MM.1S (cell line): ENCODE measurements around the gene R3HDM1.
"Not testable (repeated sequence)": the region's sequence is repeated elsewhere in the genome, so short reads cannot be mapped to it uniquely, and the experiment has no call there.

Experiments used
- DNase-seq: peaks from one replicate; pipeline ENCODE4 v3.0.0-alpha.2; 2015
- H2AFZ ChIP-seq: fragments of 300-600 bp; sonication (generic); 2 replicates; pipeline ENCODE4 v1.6.0; 2016; ENCODE audit warnings: antibody characterized with exemption, low read length
- H3F3A ChIP-seq: fragments of 300-600 bp; sonication (generic); 2 replicates; pipeline ENCODE4 v1.6.1; 2016; ENCODE audit warnings: mild to moderate bottlenecking, antibody characterized with exemption, low read length, moderate library complexity, mixed read lengths; ENCODE audit not compliant: insufficient read depth
- H3K27ac ChIP-seq: fragments of 300-600 bp; sonication (generic); 2 replicates; pipeline ENCODE4 v1.5.1; 2016; ENCODE audit warnings: mild to moderate bottlenecking, low read length
- H3K27me3 ChIP-seq: fragments of 300-600 bp; sonication (generic); replicated peaks from 2 replicates; pipeline ENCODE4 v1.6.0; 2016; ENCODE audit warnings: low read length; ENCODE audit not compliant: insufficient read depth
- H3K36me3 ChIP-seq: fragments of 300-600 bp; sonication (generic); replicated peaks from 2 replicates; pipeline ENCODE4 v1.6.1; 2016; ENCODE audit warnings: mild to moderate bottlenecking, low read length, mixed read lengths; ENCODE audit not compliant: insufficient read depth
- H3K4me1 ChIP-seq: fragments of 300-600 bp; sonication (generic); 2 replicates; pipeline ENCODE4 v1.6.1; 2016; ENCODE audit warnings: low read length, mixed read lengths
- H3K4me2 ChIP-seq: fragments of 300-600 bp; sonication (generic); 2 replicates; pipeline ENCODE4 v1.6.0; 2016; ENCODE audit warnings: low read depth, low read length
- H3K4me3 ChIP-seq: fragments of 300-600 bp; sonication (generic); 2 replicates; pipeline ENCODE4 v1.5.1; 2016; ENCODE audit warnings: low read length, mixed read lengths
- H3K79me2 ChIP-seq: fragments of 300-600 bp; sonication (generic); 2 replicates; pipeline ENCODE4 v1.6.1; 2016; ENCODE audit warnings: mixed run types, low read length, mixed read lengths
- H3K9ac ChIP-seq: fragments of 300-600 bp; sonication (generic); 2 replicates; pipeline ENCODE4 v1.6.1; 2016; ENCODE audit warnings: low read length, mixed read lengths
- H3K9me2 ChIP-seq: fragments of 300-600 bp; sonication (generic); replicated peaks from 2 replicates; pipeline ENCODE4 v1.6.1; 2016; ENCODE audit warnings: mild to moderate bottlenecking, low read length, mixed read lengths; ENCODE audit not compliant: insufficient read depth
- H3K9me3 ChIP-seq: fragments of 300-600 bp; sonication (generic); replicated peaks from 2 replicates; pipeline ENCODE4 v1.6.1; 2016; ENCODE audit warnings: mild to moderate bottlenecking, low read length, mixed read lengths; ENCODE audit not compliant: insufficient read depth
- H4K20me1 ChIP-seq: fragments of 300-600 bp; sonication (generic); 2 replicates; pipeline ENCODE4 v1.6.1; 2016; ENCODE audit warnings: mild to moderate bottlenecking, low read length, moderate library complexity, mixed read lengths; ENCODE audit not compliant: insufficient read depth
- CTCF ChIP-seq: fragments of 300-600 bp; sonication (generic); IDR thresholded peaks from 2 replicates; pipeline ENCODE4 v1.5.1; 2016; ENCODE audit warnings: antibody characterized with exemption, low read length, mixed read lengths
- EZH2 ChIP-seq: fragments of 300-600 bp; sonication (generic); optimal IDR thresholded peaks from 2 replicates; pipeline ENCODE3; 2017; ENCODE audit warnings: low read depth, mild to moderate bottlenecking, antibody characterized with exemption, low read length, mixed read lengths
- EZH2phosphoT487 ChIP-seq: fragments of 300-600 bp; sonication (generic); IDR thresholded peaks from 2 replicates; pipeline ENCODE4 v1.6.1; 2018; ENCODE audit warnings: antibody characterized with exemption, low read length

The R3HDM1 gene

GRCh38 chr2:135494503-135494902 lies 36.8 kb upstream of the R3HDM1 start:
- no peaks in the 10 kb centered on the region for H3K27me3 ChIP-seq
- no peak overlapping the region for H3K27ac ChIP-seq
- no peaks in the 10 kb centered on the region for H3K79me2 ChIP-seq
- H3K9me3 ChIP-seq = no peaks in the 10 kb centered on the region
- H3K36me3 ChIP-seq = no peaks in the 10 kb centered on the region
- H3F3A ChIP-seq = no peaks in the 10 kb centered on the region
- H3K4me3 ChIP-seq = no peak overlapping the region
- no peaks in the 10 kb centered on the region for H3K9me2 ChIP-seq
- H3K4me2 ChIP-seq = no peak overlapping the region
- H3K9ac ChIP-seq = no peak overlapping the region
- DNase-seq = no peak
- no peaks in the 10 kb centered on the region for H4K20me1 ChIP-seq
- H2AFZ ChIP-seq = no peak overlapping the region
- H3K4me1 ChIP-seq = no peaks in the 10 kb centered on the region
- TF ChIP-seq EZH2 (no peak), CTCF (no peak), EZH2phosphoT487 (no peak)

- H2AFZ ChIP-seq = no peak overlapping the region
- H3K36me3 ChIP-seq = no peaks in the 10 kb centered on the region
- H3K9ac ChIP-seq = no peak overlapping the region
- no peak for DNase-seq
- H3K27ac ChIP-seq = no peak overlapping the region
- H3K27me3 ChIP-seq = no peaks in the 10 kb centered on the region
- no peak overlapping the region for H3K4me3 ChIP-seq
- no peaks in the 10 kb centered on the region for H3F3A ChIP-seq
- TF ChIP-seq CTCF (no peak), EZH2 (no peak), EZH2phosphoT487 (no peak)
- no peaks in the 10 kb centered on the region for H3K9me3 ChIP-seq
- no peaks in the 10 kb centered on the region for H4K20me1 ChIP-seq
- H3K4me2 ChIP-seq = no peak overlapping the region
- no peaks in the 10 kb centered on the region for H3K9me2 ChIP-seq
- no peaks in the 10 kb centered on the region for H3K4me1 ChIP-seq
- no peaks in the 10 kb centered on the region for H3K79me2 ChIP-seq
Measured at GRCh38 chr2:135494917-135495316, 36.4 kb upstream of the R3HDM1 start.

GRCh38 chr2:135498588-135498987 lies 32.7 kb upstream of the R3HDM1 start:
- H3K79me2 ChIP-seq, H3K4me3 ChIP-seq, H3K4me2 ChIP-seq, H3K9ac ChIP-seq, DNase-seq, H3K9me2 ChIP-seq, H3K9me3 ChIP-seq, H3K36me3 ChIP-seq, H3F3A ChIP-seq, H3K27me3 ChIP-seq, H3K4me1 ChIP-seq, H2AFZ ChIP-seq, H4K20me1 ChIP-seq, H3K27ac ChIP-seq: not testable (repeated sequence)

DNA sequence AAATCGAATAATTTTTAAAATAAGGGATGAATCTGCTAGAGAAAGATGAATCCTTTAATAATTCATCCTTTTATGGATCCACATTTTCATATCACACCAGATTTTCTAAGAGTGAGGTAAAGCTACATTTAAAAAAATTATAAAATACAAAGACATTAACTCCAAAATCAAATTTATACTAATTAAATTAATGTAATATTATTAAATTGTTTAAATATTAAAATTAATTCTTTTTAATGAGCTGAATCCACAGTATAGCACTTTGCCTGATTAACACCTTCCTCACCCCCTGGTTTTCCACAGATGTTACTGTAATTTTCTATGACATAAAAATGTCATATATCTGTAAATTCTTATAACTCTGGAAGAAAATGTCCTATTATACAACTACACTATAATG lies 26.5 kb upstream of the R3HDM1 start:
- Histone ChIP-seq H3F3A (no peaks in the 10 kb centered on the region), H2AFZ (no peak overlapping the region), H3K27ac (no peak overlapping the region), H3K9ac (no peak overlapping the region), H3K9me3 (no peaks in the 10 kb centered on the region), H3K4me2 (no peak overlapping the region), H3K79me2 (no peaks in the 10 kb centered on the region), H4K20me1 (no peaks in the 10 kb centered on the region), H3K4me1 (no peaks in the 10 kb centered on the region), H3K4me3 (no peak overlapping the region), H3K27me3 (no peaks in the 10 kb centered on the region), H3K9me2 (no peaks in the 10 kb centered on the region), H3K36me3 (no peaks in the 10 kb centered on the region)
- no peak for DNase-seq
- no peak for TF ChIP-seq CTCF
- TF ChIP-seq EZH2phosphoT487 = no peak
- no peak for TF ChIP-seq EZH2
